HEK293T (cell line): ENCODE data around the gene REPIN1.

Experiments used
- BHLHE40 ChIP-seq: fragments of 450-650 bp; IDR thresholded peaks from 2 replicates; pipeline ENCODE4 v1.6.1; 2016; ENCODE audit warnings: mild to moderate bottlenecking, moderate library complexity, borderline replicate concordance
- CTBP1 ChIP-seq: fragments of 450-650 bp; IDR thresholded peaks from 2 replicates; pipeline ENCODE4 v1.6.1; 2016; ENCODE audit warnings: borderline replicate concordance
- ELF4 ChIP-seq: fragments of 450-650 bp; IDR thresholded peaks from 2 replicates; pipeline ENCODE4 v1.6.1; 2017; ENCODE audit warnings: antibody characterized with exemption
- FOXA1 ChIP-seq: fragments of 450-650 bp; IDR thresholded peaks from 2 replicates; pipeline ENCODE4 v1.6.1; 2016; ENCODE audit warnings: mild to moderate bottlenecking
- FOXM1 ChIP-seq: fragments of 450-650 bp; IDR thresholded peaks from 2 replicates; pipeline ENCODE4 v1.6.1; 2017; ENCODE audit warnings: mild to moderate bottlenecking, borderline replicate concordance
- HDGF ChIP-seq: fragments of 450-650 bp; IDR thresholded peaks from 2 replicates; pipeline ENCODE4 v1.6.1; 2017; ENCODE audit warnings: antibody characterized with exemption, borderline replicate concordance
- L3MBTL2 ChIP-seq: fragments of 450-650 bp; conservative IDR thresholded peaks from 2 replicates; pipeline ENCODE4 v1.6.1; 2016; ENCODE audit warnings: mild to moderate bottlenecking
- SP1 ChIP-seq: fragments of 450-650 bp; IDR thresholded peaks from 2 replicates; pipeline ENCODE4 v1.6.1; 2017
- SUZ12 ChIP-seq: fragments of 450-650 bp; IDR thresholded peaks from 2 replicates; pipeline ENCODE4 v1.6.1; 2016; ENCODE audit warnings: mild to moderate bottlenecking
- TARDBP ChIP-seq: fragments of 450-650 bp; IDR thresholded peaks from 2 replicates; pipeline ENCODE4 v1.6.1; 2016
- ZNF384 ChIP-seq: fragments of 450-650 bp; IDR thresholded peaks from 2 replicates; pipeline ENCODE4 v1.6.1; 2016
- TF ChIP-seq, protein P1 (sequence below): fragments of 450-650 bp; IDR thresholded peaks from 2 replicates; pipeline ENCODE4 v1.6.1; 2016

DNA sequence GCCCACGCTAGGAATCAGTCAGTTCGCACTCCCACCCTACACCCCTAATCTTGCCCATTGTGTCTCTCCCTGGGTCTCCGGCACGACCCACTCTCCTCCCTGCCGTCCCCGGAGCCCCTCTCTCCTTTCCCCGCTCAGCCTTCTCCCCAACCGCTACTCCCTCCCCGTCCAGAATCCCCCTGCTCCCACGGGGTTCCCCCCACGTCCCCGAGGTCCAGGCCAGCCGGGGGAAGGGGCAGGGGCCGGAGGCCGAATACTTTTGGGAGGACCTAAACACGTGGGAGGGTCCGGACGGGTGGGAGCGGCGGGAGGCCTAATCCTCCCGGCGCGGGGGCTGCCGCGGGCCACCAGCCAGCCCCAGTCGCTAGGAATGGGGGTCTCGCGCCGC lies 27.8 kb upstream of the REPIN1 start:
- no peak for TF ChIP-seq ELF4
- no peak for TF ChIP-seq FOXM1
- TF ChIP-seq SP1: no peak
- no peak for TF ChIP-seq BHLHE40
- TF ChIP-seq L3MBTL2: no peak
- TF ChIP-seq SUZ12: no peak
- TF ChIP-seq FOXA1: no peak
- no peak for TF ChIP-seq TARDBP
- TF ChIP-seq ZNF384: no peak
- TF ChIP-seq CTBP1: no peak
- TF ChIP-seq HDGF: no peak
- TF ChIP-seq, protein P1, sequence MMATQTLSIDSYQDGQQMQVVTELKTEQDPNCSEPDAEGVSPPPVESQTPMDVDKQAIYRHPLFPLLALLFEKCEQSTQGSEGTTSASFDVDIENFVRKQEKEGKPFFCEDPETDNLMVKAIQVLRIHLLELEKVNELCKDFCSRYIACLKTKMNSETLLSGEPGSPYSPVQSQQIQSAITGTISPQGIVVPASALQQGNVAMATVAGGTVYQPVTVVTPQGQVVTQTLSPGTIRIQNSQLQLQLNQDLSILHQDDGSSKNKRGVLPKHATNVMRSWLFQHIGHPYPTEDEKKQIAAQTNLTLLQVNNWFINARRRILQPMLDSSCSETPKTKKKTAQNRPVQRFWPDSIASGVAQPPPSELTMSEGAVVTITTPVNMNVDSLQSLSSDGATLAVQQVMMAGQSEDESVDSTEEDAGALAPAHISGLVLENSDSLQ: no peak
